ENCODE data around the gene ZFHX3. TPM values are rescaled to one million over a fixed set of nuclear protein-coding genes. Genes with fewer than 3 reads are reported as not detected.
A peak's percentile ranks its signal among the peaks of the same experiment; 100 is the strongest.

The ZFHX3 gene
- polyA plus RNA-seq, 1 donor (not counting 4 experiments of a cell fraction or from before 2014, with no cell fraction given) = 1.2 TPM

DNA sequence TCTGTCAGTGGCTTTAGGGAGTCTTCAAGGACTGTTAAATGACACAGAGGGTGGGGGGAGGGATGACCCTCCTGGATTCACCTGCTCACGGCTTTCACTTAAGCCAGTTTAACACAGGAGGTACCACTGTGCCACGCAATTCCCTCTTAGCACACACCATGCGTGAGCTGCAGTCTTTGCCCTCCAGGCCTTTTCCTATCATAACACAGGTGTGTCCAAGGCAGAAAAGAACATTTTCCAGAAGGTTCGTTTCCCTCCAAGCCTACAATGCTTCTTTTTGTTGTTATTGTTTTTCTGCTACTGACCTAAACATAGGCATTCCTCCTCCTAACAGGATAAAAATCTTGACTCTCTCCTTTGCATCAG lies 1.1 kb downstream of the ZFHX3 start:
- Histone ChIP-seq H3K4me2 (ENCODE audit: control insufficient read depth, extremely low read depth, insufficient read depth, low read depth, low read length) (peak overlapping the region; percentile 80), H3K27me3 (ENCODE audit: control insufficient read depth, extremely low read depth, insufficient read depth, low read length) (no peaks in the 10 kb centered on the region), H3K36me3 (ENCODE audit: control insufficient read depth in 2 of 2, extremely low read depth in 1 of 2, insufficient read depth in 2 of 2, low read length in 2 of 2) (no peaks in the 10 kb centered on the region), H3K4me1 (ENCODE audit: control insufficient read depth, extremely low read depth, insufficient read depth, low read length) (peaks cover 12% of the 10 kb centered on the region), H3K79me2 (ENCODE audit: control insufficient read depth, insufficient read depth, low read length) (peaks cover 29% of the 10 kb centered on the region), H2AFZ (ENCODE audit: control insufficient read depth, low read length) (no peak overlapping the region), H3K9me1 (ENCODE audit: control insufficient read depth, extremely low read depth, insufficient read depth, low read length) (no peaks in the 10 kb centered on the region), H3K27ac (ENCODE audit: control insufficient read depth, insufficient read depth, low read length) (no peak overlapping the region), H4K20me1 (ENCODE audit: control insufficient read depth, extremely low read depth, insufficient read depth, low read length) (peaks cover 3% of the 10 kb centered on the region), H3K9ac (ENCODE audit: control insufficient read depth, extremely low read depth, insufficient read depth, low read length) (no peak overlapping the region), H3K4me3 (ENCODE audit: control insufficient read depth in 2 of 3, extremely low read depth in 1 of 3, insufficient read depth in 2 of 3, low read depth in 1 of 3, low read length in 3 of 3) (no peak overlapping the region), H3K9me3 (ENCODE audit: control insufficient read depth, low read depth, low read length) (no peaks in the 10 kb centered on the region)
- TF ChIP-seq, protein P1, sequence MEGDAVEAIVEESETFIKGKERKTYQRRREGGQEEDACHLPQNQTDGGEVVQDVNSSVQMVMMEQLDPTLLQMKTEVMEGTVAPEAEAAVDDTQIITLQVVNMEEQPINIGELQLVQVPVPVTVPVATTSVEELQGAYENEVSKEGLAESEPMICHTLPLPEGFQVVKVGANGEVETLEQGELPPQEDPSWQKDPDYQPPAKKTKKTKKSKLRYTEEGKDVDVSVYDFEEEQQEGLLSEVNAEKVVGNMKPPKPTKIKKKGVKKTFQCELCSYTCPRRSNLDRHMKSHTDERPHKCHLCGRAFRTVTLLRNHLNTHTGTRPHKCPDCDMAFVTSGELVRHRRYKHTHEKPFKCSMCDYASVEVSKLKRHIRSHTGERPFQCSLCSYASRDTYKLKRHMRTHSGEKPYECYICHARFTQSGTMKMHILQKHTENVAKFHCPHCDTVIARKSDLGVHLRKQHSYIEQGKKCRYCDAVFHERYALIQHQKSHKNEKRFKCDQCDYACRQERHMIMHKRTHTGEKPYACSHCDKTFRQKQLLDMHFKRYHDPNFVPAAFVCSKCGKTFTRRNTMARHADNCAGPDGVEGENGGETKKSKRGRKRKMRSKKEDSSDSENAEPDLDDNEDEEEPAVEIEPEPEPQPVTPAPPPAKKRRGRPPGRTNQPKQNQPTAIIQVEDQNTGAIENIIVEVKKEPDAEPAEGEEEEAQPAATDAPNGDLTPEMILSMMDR (optimal IDR thresholded peaks at IDR 0.05 in 1 of 3, IDR thresholded peaks at IDR 0.05 in 1 of 3, conservative IDR thresholded peaks at IDR 0.05 in 1 of 3; ENCODE audit: extremely low read depth in 1 of 3, insufficient read depth in 2 of 3, low read length in 3 of 3) = no peak
- no peak for TF ChIP-seq EZH2 (IDR thresholded peaks at IDR 0.05; ENCODE audit: low read length)
- dilution Hi-C loops (cut with MboI; ENCODE audit: extremely low pct_ligation_motif_present, low sequenced_read_pairs) = no loop called here
- DNase-seq (ENCODE audit: low read depth, low spot score) (no peak), FAIRE-seq (no peak)

GRCh38 chr16:73046202-73046848 lies 1.6 kb downstream of the ZFHX3 start:
- TF ChIP-seq, protein P1 (optimal IDR thresholded peaks at IDR 0.05 in 1 of 3, IDR thresholded peaks at IDR 0.05 in 1 of 3, conservative IDR thresholded peaks at IDR 0.05 in 1 of 3; ENCODE audit: extremely low read depth in 1 of 3, insufficient read depth in 2 of 3, low read length in 3 of 3) = no peak
- no peak for TF ChIP-seq EZH2 (IDR thresholded peaks at IDR 0.05; ENCODE audit: low read length)
- Histone ChIP-seq H4K20me1 (ENCODE audit: control insufficient read depth, extremely low read depth, insufficient read depth, low read length) (peaks cover 3% of the 10 kb centered on the region), H3K9ac (ENCODE audit: control insufficient read depth, extremely low read depth, insufficient read depth, low read length) (no peak overlapping the region), H2AFZ (ENCODE audit: control insufficient read depth, low read length) (no peak overlapping the region), H3K79me2 (ENCODE audit: control insufficient read depth, insufficient read depth, low read length) (peaks cover 29% of the 10 kb centered on the region), H3K36me3 (ENCODE audit: control insufficient read depth in 2 of 2, extremely low read depth in 1 of 2, insufficient read depth in 2 of 2, low read length in 2 of 2) (no peaks in the 10 kb centered on the region), H3K4me3 (ENCODE audit: control insufficient read depth in 2 of 3, extremely low read depth in 1 of 3, insufficient read depth in 2 of 3, low read depth in 1 of 3, low read length in 3 of 3) (no peak overlapping the region), H3K27me3 (ENCODE audit: control insufficient read depth, extremely low read depth, insufficient read depth, low read length) (no peaks in the 10 kb centered on the region), H3K27ac (ENCODE audit: control insufficient read depth, insufficient read depth, low read length) (no peak overlapping the region), H3K9me1 (ENCODE audit: control insufficient read depth, extremely low read depth, insufficient read depth, low read length) (no peaks in the 10 kb centered on the region), H3K4me2 (ENCODE audit: control insufficient read depth, extremely low read depth, insufficient read depth, low read depth, low read length) (no peak overlapping the region), H3K4me1 (ENCODE audit: control insufficient read depth, extremely low read depth, insufficient read depth, low read length) (peaks cover 12% of the 10 kb centered on the region), H3K9me3 (ENCODE audit: control insufficient read depth, low read depth, low read length) (no peaks in the 10 kb centered on the region)
- DNase-seq (ENCODE audit: low read depth, low spot score) (no peak), FAIRE-seq (no peak)
- dilution Hi-C loops (cut with MboI; ENCODE audit: extremely low pct_ligation_motif_present, low sequenced_read_pairs) = no loop called here
